Kidney epithelial cell (primary cell): ENCODE data around the gene CCDC102A. TPM values are rescaled to one million over a fixed set of nuclear protein-coding genes. Genes with fewer than 3 reads are reported as not detected.

Experiments
- DNase-seq: peaks from one replicate; pipeline ENCODE4 v3.0.0-alpha.2; 2010; ENCODE audit warnings: low read depth
- H3K27me3 ChIP-seq: 2 replicates; pipeline ENCODE4 v1.6.0; 2011; ENCODE audit warnings: low read length; ENCODE audit not compliant: control insufficient read depth, insufficient read depth
- H3K36me3 ChIP-seq: 2 replicates; pipeline ENCODE4 v1.5.1; 2011; ENCODE audit warnings: low read length; ENCODE audit not compliant: control insufficient read depth, insufficient read depth
- H3K4me3 ChIP-seq: 2 replicates; pipeline ENCODE4 v1.5.1; 2011; ENCODE audit warnings: low read depth, mild to moderate bottlenecking, control low read depth, low read length
- CTCF ChIP-seq: IDR thresholded peaks from 2 replicates; pipeline ENCODE4 v1.5.1; 2011; ENCODE audit warnings: mild to moderate bottlenecking, moderate library complexity, low read length, control low read depth, inconsistent platforms; ENCODE audit not compliant: insufficient read depth, poor library complexity, severe bottlenecking
- total RNA-seq: library from RNA; depleted of rRNA; stranded (reverse); fragments of >200 nt; gene quantifications from 2 replicates; pipeline ENCODE4 v1.2.3, GENCODE V29; 2015

Gene CCDC102A
- total RNA-seq, 1 donor from 2014 or later = 11.4 TPM

DNA sequence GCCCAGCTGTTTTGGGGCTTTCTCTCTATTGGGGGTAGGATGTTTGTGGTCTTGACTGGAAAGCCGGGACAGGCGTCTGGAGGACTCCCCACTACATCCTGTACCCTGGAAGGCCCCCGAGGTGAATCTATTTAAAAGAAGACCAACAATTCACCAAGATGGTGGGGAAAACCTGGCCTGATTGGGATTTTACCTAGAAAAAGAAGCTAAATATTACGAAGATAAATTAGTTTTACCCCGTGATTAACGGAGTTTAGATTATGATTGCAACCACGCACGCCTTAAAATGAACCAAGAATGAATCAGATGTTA is 779 bp upstream of the CCDC102A start:
- TF ChIP-seq CTCF = no peak
- Histone ChIP-seq H3K36me3 (no peaks in the 10 kb centered on the region), H3K4me3 (no peak overlapping the region), H3K27me3 (no peaks in the 10 kb centered on the region)
- no peak for DNase-seq

- H3K4me3 ChIP-seq = peak overlapping the region; percentile 57
- peak; percentile 57 for DNase-seq
- H3K36me3 ChIP-seq = no peaks in the 10 kb centered on the region
- H3K27me3 ChIP-seq = no peaks in the 10 kb centered on the region
- no peak for TF ChIP-seq CTCF
Observed at GRCh38 chr16:57535680-57536305, 578 bp downstream of the CCDC102A start.

- H3K4me3 ChIP-seq = peak overlapping the region; percentile 57
- TF ChIP-seq CTCF = no peak
- no peaks in the 10 kb centered on the region for H3K27me3 ChIP-seq
- no peaks in the 10 kb centered on the region for H3K36me3 ChIP-seq
- no peak for DNase-seq
Observed at GRCh38 chr16:57534881-57535658, 1.3 kb downstream of the CCDC102A start.

DNA sequence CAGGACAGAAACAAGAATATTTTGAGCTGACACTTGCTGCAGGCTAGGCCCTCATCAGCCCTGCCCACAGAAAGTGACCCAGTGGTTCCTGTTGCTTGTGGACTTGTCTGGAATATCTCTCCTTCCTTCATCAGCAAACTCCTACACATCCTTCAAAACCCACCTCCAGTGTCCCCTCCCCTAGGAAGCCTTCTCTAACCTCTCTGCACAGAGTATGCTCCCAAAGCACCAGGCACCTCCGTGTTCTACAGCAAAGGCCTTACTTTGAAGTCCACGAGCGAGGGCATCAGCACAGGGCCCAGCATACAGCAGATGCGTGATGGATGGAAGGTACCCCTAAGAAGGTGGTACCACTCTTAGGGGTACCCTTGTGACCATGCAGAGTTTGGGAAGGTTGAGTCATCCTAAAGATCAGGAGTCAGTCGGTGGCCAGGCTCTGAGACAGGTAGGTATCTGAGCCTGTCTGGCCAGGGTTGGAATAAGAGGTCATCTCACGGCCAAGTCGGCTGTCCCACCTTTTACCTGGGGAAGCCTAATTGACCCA is 2.0 kb downstream of the CCDC102A start:
- TF ChIP-seq CTCF = no peak
- Histone ChIP-seq H3K36me3 (no peaks in the 10 kb centered on the region), H3K27me3 (peaks cover 2% of the 10 kb centered on the region), H3K4me3 (no peak overlapping the region)
- DNase-seq = no peak

- Histone ChIP-seq H3K27me3 (peaks cover 3% of the 10 kb centered on the region), H3K36me3 (no peaks in the 10 kb centered on the region), H3K4me3 (no peak overlapping the region)
- no peak for TF ChIP-seq CTCF
- DNase-seq = no peak
Observed at GRCh38 chr16:57533431-57534336, 2.7 kb downstream of the CCDC102A start.
